ENCODE data around the gene TMUB1. TPM values are rescaled to one million over a fixed set of nuclear protein-coding genes. Genes with fewer than 3 reads are reported as not detected.

Gene TMUB1
- total and polyA plus RNA-seq, 4 donors = 32.8 to 104 (median 46.6) TPM

- Histone ChIP-seq H3K4me3 (no peak overlapping the region), H3K27me3 (ENCODE audit: control insufficient read depth in 3 of 3, insufficient read depth in 3 of 3, low read length in 2 of 3) (no peaks in the 10 kb centered on the region), H3K4me1 (ENCODE audit: control insufficient read depth in 5 of 5, insufficient read depth in 5 of 5, low read length in 5 of 5) (peaks cover 0 to 4% (median 0%) of the 10 kb centered on the region in 5 donors), H3K36me3 (ENCODE audit: control insufficient read depth in 4 of 4, insufficient read depth in 4 of 4, low read length in 4 of 4) (peaks cover 0 to 69% (median 15%) of the 10 kb centered on the region in 4 donors), H3K9ac (ENCODE audit: insufficient read depth in 1 of 2, low read length in 2 of 2) (no peak overlapping the region), H3K9me3 (ENCODE audit: control insufficient read depth in 4 of 4, insufficient read depth in 3 of 4, low read length in 3 of 4) (no peaks in the 10 kb centered on the region), H3K27ac (ENCODE audit: low read depth in 1 of 2, low read length in 1 of 2) (no peak overlapping the region)
- 94 to 95% methylated on average over 27 of the region's 27 CpGs for WGBS, 2 donors
- DNase-seq (no peak), ATAC-seq (ENCODE audit: insufficient read depth, low FRiP score) (no peak)
- no peak for TF ChIP-seq CTCF (IDR thresholded peaks at IDR 0.05; ENCODE audit: control extremely low read depth, extremely low read depth)
Measured at GRCh38 chr7:151119902-151120301, 36.6 kb upstream of the TMUB1 start.

- peaks cover 0 to 4% (median 0%) of the 10 kb centered on the region in 5 donors for H3K4me1 ChIP-seq (ENCODE audit: control insufficient read depth in 5 of 5, insufficient read depth in 5 of 5, low read length in 5 of 5)
- H3K9ac ChIP-seq (ENCODE audit: insufficient read depth in 1 of 2, low read length in 2 of 2) = no peak overlapping the region
- H3K4me3 ChIP-seq = no peak overlapping the region
- H3K36me3 ChIP-seq (ENCODE audit: control insufficient read depth in 4 of 4, insufficient read depth in 4 of 4, low read length in 4 of 4) = peaks cover 0 to 67% (median 14%) of the 10 kb centered on the region in 4 donors
- H3K27ac ChIP-seq (ENCODE audit: low read depth in 1 of 2, low read length in 1 of 2) = no peak overlapping the region
- WGBS, 2 donors = 92 to 97% methylated on average over 13 of the region's 13 CpGs
- ATAC-seq (ENCODE audit: insufficient read depth, low FRiP score) (no peak), DNase-seq (no peak)
- TF ChIP-seq CTCF (IDR thresholded peaks at IDR 0.05; ENCODE audit: control extremely low read depth, extremely low read depth) = no peak
- no peaks in the 10 kb centered on the region for H3K9me3 ChIP-seq (ENCODE audit: control insufficient read depth in 4 of 4, insufficient read depth in 3 of 4, low read length in 3 of 4)
- peaks cover 0 to 1% (median 0%) of the 10 kb centered on the region in 3 donors for H3K27me3 ChIP-seq (ENCODE audit: control insufficient read depth in 3 of 3, insufficient read depth in 3 of 3, low read length in 2 of 3)
Measured at GRCh38 chr7:151119055-151119415, 35.7 kb upstream of the TMUB1 start.

GRCh38 chr7:151118108-151119054 is 35.1 kb upstream of the TMUB1 start:
- WGBS, 2 donors = 94 to 95% methylated on average over 38 of the region's 38 CpGs
- peaks cover 0 to 10% (median 0%) of the 10 kb centered on the region in 5 donors for H3K4me1 ChIP-seq (ENCODE audit: control insufficient read depth in 5 of 5, insufficient read depth in 5 of 5, low read length in 5 of 5)
- H3K9ac ChIP-seq (ENCODE audit: insufficient read depth in 1 of 2, low read length in 2 of 2) = no peak overlapping the region
- H3K9me3 ChIP-seq (ENCODE audit: control insufficient read depth in 4 of 4, insufficient read depth in 3 of 4, low read length in 3 of 4) = no peaks in the 10 kb centered on the region
- no peak for TF ChIP-seq CTCF (IDR thresholded peaks at IDR 0.05; ENCODE audit: control extremely low read depth, extremely low read depth)
- ATAC-seq (ENCODE audit: insufficient read depth, low FRiP score) (no peak), DNase-seq (no peak)
- H3K36me3 ChIP-seq (ENCODE audit: control insufficient read depth in 4 of 4, insufficient read depth in 4 of 4, low read length in 4 of 4) = peaks cover 0 to 63% (median 14%) of the 10 kb centered on the region in 4 donors
- H3K27me3 ChIP-seq (ENCODE audit: control insufficient read depth in 3 of 3, insufficient read depth in 3 of 3, low read length in 2 of 3) = peaks cover 0 to 3% (median 0%) of the 10 kb centered on the region in 3 donors
- H3K27ac ChIP-seq (ENCODE audit: low read depth in 1 of 2, low read length in 1 of 2) = no peak overlapping the region
- H3K4me3 ChIP-seq = no peak overlapping the region

Measured in lung (tissue), 12 donors.